GM23338 (cell line): Measurements from ENCODE around the gene EXOSC3.

Source experiments
- CREB1 ChIP-seq: fragments of 250-450 bp; sonication (Bioruptor Pico); IDR thresholded peaks from 2 replicates; pipeline ENCODE4 v1.5.0; 2020; ENCODE audit warnings: low read depth, mild to moderate bottlenecking, moderate library complexity
- CTCF ChIP-seq, 2 experiments: fragments of 200-600 bp in 1 of 2; sonication (generic) in 1 of 2; conservative IDR thresholded peaks; 2 replicates each; pipeline versions ENCODE4 v1.5.1 to v1.6.1; 2016 to 2017; ENCODE audit warnings: antibody characterized with exemption in 2 of 2, low read depth in 2 of 2, mild to moderate bottlenecking in 2 of 2, moderate library complexity in 1 of 2
- ETS1 ChIP-seq: IDR thresholded peaks from 2 replicates; pipeline ENCODE4 v1.6.1; 2016; ENCODE audit warnings: antibody characterized with exemption
- EZH2 ChIP-seq: fragments of 200-600 bp; sonication (generic); IDR thresholded peaks from one replicate; pipeline ENCODE4 v1.8.0; 2017; ENCODE audit warnings: antibody characterized with exemption, mild to moderate bottlenecking, low read depth; ENCODE audit not compliant: unreplicated experiment
- EZH2phosphoT487 ChIP-seq: fragments of 200-600 bp; sonication (generic); IDR thresholded peaks from one replicate; pipeline ENCODE4 v1.8.1; 2018; ENCODE audit warnings: antibody characterized with exemption; ENCODE audit not compliant: unreplicated experiment
- JUNB ChIP-seq: IDR thresholded peaks from one replicate; pipeline ENCODE4 v1.6.1; 2016; ENCODE audit warnings: antibody characterized with exemption; ENCODE audit not compliant: unreplicated experiment
- POLR2AphosphoS5 ChIP-seq: IDR thresholded peaks from 2 replicates; pipeline ENCODE4 v1.6.1; 2016; ENCODE audit warnings: antibody characterized with exemption, low read depth
- REST ChIP-seq: IDR thresholded peaks from one replicate; pipeline ENCODE4 v1.6.1; 2018; ENCODE audit warnings: antibody characterized with exemption; ENCODE audit not compliant: unreplicated experiment
- STAT1 ChIP-seq: IDR thresholded peaks from one replicate; pipeline ENCODE4 v1.6.1; 2016; ENCODE audit warnings: antibody characterized with exemption; ENCODE audit not compliant: unreplicated experiment
- ZNF114 ChIP-seq: fragments of 250-450 bp; sonication (Bioruptor Pico); IDR thresholded peaks from 2 replicates; pipeline ENCODE4 v1.5.0; 2020; ENCODE audit warnings: mild to moderate bottlenecking, moderate library complexity
- ZNF331 ChIP-seq: fragments of 250-450 bp; sonication (Bioruptor Pico); IDR thresholded peaks from 2 replicates; pipeline ENCODE4 v1.5.0; 2020; ENCODE audit warnings: low read depth, mild to moderate bottlenecking, moderate library complexity

GRCh38 chr9:37775216-37775919, 9.5 kb downstream of the EXOSC3 start:
- TF ChIP-seq CTCF (conservative IDR thresholded peaks at IDR 0.05; ENCODE audit: low read depth in 2 of 2) (no peak), EZH2 (no peak), EZH2phosphoT487 (no peak), POLR2AphosphoS5 (no peak), CREB1 (CRISPR knock-in tag) (no peak), ZNF331 (CRISPR knock-in tag) (no peak), REST (no peak), ZNF114 (no peak), JUNB (no peak), ETS1 (no peak), STAT1 (no peak)
